ENCODE results near the gene SATB1.

- TF ChIP-seq POLR2A (IDR thresholded peaks at IDR 0.05) (no peak), CTCF (IDR thresholded peaks at IDR 0.05) (no peak), EP300 (IDR thresholded peaks at IDR 0.05) (no peak), POLR2AphosphoS5 (IDR thresholded peaks at IDR 0.05) (no peak)
Measured at GRCh38 chr3:18409266-18409665, 15.9 kb downstream of the SATB1 start.
